GM18526 (cell line): ENCODE measurements around the gene ZNF576.

ENCODE experiments used
- POLR2A ChIP-seq: IDR thresholded peaks from 3 replicates; pipeline ENCODE4 v1.6.1; 2011; ENCODE audit not compliant: insufficient read length; ENCODE audit errors: extremely low read depth

ZNF576 gene

DNA sequence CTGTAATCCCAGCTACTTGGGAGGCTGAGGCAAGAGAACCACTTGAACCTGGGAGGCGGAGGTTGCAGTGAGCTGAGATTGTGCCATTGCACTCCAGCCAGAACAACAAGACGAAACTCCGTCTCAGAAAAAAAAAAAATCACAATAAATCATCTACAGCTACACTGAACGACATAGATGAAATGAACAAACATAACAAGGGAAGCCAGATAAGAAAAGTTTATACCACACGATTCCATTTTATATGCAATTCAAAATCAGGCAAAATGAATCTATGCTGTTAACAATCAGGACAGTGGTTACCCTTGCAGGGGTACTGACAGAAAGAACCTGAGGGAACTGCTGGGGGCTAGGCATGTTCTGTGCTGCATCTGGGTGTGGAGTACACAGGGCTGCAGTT lies 26.7 kb upstream of the ZNF576 start:
- no peak for TF ChIP-seq POLR2A

DNA sequence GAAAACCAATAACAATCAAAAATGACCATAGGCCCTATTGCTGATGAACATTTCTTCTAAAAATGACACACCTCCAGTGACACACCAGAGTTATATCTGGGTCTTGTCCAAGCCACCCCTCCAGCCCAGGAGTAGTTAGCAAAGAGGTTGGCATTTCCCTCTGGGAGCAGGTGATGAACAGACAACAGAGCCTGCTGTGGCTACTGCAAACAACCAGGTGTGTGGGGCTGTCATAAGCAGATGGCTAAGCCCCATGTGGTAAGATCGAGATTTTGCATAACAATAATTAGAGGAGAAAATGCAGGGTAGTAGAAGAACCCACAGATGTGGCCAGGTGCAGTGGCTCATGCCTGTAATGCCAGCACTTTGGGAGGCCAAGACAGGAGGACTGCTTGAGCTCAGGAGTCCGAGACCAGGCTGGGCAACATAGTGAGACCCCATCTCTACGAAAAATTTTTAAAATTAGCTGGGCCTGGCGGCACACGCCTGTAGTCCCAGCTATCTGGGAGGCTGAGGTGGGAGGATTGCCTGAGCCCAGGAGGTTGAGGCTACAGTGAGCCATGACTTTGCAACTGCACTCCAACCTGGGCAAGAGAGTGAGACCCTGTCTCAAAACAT lies 26.1 kb upstream of the ZNF576 start:
- TF ChIP-seq POLR2A: no peak

GRCh38 chr19:43572171-43572588 lies 24.2 kb upstream of the ZNF576 start:
- TF ChIP-seq POLR2A: no peak

DNA sequence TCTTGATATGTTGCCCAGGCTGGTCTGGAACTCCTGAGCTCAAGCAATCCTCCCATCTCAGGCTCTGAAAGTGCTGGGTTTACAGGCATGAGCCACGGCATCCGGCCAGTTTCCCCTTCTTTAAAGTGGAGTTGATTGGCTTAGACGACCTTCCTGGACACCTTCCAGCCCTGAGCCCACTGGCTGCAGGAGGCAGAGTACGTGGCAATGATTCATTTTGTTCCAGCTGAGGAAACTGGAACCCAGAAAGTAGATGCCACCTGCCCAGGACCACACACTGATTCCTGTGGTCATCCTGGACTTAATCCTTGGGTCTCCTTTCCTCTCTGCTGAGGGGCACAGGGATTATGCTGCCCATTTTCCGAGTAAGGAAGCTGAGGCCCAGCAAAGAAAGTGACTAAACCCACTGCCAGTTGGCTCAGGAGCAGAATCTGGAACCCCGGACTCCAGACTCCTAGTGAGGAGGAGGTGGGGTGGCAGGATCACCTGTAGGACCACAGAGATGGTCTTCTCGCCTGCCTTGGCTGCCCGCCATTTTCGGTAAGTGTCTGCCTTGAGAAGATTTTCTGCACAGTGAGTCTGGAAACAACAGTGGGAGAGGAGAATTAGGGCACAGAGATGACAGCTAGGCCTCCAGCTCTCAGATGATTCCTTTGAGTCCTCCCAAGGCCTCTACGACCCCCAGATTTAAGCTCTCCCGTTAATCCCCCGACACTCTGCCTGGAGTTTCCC lies 21.8 kb upstream of the ZNF576 start:
- no peak for TF ChIP-seq POLR2A

GRCh38 chr19:43575156-43575950 lies 21.0 kb upstream of the ZNF576 start, which contains the start of the genes PINLYP and XRCC1:
PINLYP (plus strand) TSS chr19:43575801; CDS start chr19:43577192, 1,391 bp downstream.
XRCC1 (minus strand) TSS chr19:43575527; CDS start chr19:43575458, 69 bp downstream.
- TF ChIP-seq POLR2A: peak; percentile 59

DNA sequence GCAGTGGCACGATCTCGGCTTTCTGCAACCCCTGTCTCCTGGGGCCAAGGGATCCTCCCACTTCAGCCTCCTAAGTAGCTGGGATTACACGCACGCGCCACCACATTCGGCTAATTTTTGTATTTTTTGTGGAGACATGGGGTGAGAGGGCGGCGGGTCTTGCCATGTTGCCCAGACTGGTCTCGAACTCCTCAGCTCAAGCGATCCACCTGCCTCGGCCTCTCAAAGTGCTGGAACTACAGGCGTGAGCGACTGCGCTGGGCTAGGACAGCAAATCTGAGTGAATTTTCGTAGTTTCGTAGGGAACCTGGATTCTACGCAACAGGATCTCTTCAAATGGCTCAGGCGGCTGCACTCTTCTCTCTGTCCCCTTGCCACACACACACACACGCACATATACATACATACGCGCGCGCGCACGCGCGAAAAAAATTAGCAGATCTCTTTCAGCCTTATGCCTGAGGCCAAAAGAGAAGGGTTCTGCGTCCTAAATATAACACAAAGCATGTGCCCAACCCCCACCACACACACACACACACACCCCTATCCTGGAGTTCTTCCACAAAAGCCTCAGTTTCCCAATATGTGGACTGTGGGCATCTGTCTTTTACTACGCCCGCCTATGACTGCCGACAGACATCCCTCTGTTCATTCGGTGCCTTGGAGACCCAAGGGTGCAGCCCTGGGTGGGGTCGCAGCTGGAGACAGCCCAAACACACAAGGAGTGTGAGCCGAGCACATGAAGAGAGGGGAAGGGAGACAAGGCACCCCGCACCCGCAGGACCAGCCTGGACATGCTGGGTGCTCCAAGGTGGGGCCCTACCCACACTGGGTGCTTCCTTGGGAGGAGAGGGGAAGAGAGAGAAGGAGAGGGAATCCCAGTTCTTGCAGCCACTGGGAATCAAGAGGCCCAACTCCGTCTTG lies 20.2 kb upstream of the ZNF576 start:
- no peak for TF ChIP-seq POLR2A

DNA sequence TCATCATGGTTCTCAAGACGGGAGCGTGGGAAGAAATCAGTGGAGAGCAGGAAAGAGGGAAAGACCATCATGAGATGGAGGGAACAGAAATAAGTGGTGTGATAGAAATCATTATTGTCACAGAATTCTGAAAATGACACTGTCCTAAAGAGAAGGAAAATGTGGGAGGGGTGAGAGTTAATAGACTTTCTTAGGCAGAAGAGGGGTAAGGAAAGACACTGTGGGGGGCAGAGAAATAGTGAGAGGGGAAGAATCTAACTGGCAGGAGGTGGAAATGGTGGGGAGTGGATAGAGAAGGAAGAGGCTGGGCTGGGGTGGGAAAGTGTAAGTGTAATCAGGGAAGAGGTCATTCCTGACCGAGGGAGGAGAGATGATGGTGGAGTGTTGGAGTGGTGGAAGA lies 17.6 kb upstream of the ZNF576 start:
- TF ChIP-seq POLR2A: no peak

GRCh38 chr19:43581467-43581866 lies 14.9 kb upstream of the ZNF576 start:
- no peak for TF ChIP-seq POLR2A

GRCh38 chr19:43582495-43582894 lies 13.9 kb upstream of the ZNF576 start:
- no peak for TF ChIP-seq POLR2A

DNA sequence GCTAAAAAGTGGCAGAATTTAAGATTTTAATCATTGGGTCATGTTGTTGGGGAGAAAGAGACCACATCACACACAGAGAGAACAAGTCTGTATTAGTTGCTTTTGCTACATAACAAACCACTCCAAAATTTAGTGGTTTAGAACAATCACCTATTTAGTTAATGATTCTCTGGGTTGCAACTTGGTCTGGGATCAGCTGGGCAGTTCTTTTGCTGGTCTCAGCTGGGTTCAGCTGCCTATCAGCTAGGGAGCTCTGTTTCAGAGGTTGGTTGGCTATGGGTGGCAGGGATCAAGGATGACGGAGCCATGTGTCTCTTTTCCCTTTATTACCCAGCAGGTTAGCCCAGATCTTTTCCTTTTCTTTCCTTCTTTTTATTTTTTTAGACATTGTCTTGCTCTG lies 11.9 kb upstream of the ZNF576 start:
- TF ChIP-seq POLR2A: no peak

- no peak for TF ChIP-seq POLR2A
Measured at GRCh38 chr19:43586346-43586745, 10.0 kb upstream of the ZNF576 start.

DNA sequence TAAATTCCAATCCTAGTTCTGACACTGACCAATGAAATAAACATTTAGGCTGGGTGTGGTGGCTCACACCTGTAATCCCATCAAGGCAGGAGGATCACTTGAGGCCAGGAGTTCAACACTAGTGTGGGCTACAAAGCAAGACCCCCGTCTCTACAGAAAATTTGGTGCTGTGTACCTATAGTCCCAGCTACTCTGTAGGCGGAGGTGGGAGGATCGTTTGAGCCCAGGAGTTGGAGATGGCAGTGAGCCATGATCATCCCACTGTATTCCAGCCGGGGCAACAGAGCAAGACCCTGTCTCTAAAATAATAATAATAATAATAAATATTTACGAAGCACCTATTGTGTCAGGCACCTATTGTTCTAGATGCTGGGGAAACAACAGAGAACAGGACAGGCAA lies 7.1 kb upstream of the ZNF576 start:
- TF ChIP-seq POLR2A: no peak

DNA sequence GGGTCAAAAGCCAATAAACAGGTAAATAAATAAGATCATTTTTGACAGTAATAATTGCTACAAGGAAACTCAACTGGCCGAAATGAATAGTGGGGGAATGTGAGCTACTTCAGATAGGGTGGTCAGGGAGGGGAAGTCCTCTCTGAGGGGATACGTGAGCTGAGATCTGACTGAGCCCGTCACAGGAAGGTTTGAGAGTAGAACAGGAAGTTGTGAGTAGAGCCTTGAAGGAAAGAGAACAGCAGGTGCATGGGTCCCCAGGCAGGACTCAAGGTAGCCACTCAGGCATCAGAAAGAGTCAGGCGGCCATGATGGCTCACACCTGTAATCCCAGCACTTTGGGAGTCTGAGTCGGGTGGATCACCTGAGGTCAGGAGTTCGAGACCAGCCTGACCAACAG lies 6.7 kb upstream of the ZNF576 start:
- TF ChIP-seq POLR2A: no peak

DNA sequence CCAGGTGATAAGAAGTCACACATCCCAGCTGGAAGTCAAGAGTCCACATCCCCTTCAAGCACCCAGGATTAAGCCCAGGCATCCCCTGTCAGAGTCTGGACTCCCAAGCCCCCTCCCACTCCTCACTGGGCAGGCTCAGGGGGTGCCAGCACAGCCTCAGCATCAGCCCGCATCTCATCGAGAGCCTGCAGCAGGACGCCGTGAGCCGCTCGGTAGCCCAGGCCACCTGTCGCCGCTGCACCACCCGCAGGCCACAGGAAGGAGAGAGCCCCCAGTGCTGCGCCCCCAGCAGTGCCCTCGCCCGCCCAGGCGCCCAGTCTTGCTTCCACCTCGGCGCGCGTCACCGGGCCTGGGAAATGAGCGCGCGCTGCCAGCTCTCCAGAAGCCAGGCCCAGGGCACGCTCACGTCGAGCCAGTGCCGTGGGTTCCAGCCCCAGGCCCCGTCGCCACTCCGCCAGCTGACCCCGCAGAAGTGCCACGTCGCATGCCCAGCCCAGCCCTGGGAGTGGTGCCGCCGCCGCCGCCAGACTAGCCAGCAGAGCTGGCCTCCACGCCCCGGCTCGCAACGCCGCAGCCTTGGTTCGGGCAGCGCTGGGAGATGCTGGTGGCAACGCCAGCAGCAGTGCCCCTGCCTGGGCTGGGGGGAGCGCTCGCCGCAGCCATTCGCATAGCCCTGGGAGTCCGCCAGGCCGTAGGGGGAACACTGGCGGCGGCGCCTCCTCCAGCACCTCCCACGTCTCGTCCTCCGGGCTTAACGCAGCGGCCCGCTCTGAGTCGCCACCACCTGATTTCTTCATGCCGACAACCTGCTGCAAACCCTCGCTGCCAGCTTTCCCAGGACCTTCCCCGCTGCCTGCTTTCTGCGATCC lies 4.3 kb upstream of the ZNF576 start:
- no peak for TF ChIP-seq POLR2A

GRCh38 chr19:43592800-43593350 lies 3.5 kb upstream of the ZNF576 start:
- TF ChIP-seq POLR2A: no peak
